NCI-H2196 (cell line): Measurements from ENCODE around the gene CD180.

ENCODE experiments used
- DNase-seq: peaks from one replicate; lab custom pipeline; 2025; ENCODE audit not compliant: unreplicated experiment; lab: John Stamatoyannopoulos, UW

CD180 gene

GRCh38 chr5:67133217-67133616, 63.4 kb downstream of the CD180 start:
- no peak for DNase-seq

GRCh38 chr5:67129768-67130167, 66.8 kb downstream of the CD180 start:
- no peak for DNase-seq
